NCI-H526 (cell line): ENCODE measurements around the gene KDM4E.
"Not testable (repeated sequence)": the region's sequence is repeated elsewhere in the genome, so short reads cannot be mapped to it uniquely, and the experiment has no call there.

Experiments used
- DNase-seq, 2 experiments: peaks; one replicate each; lab custom pipeline; 2025; lab: John Stamatoyannopoulos, UW

Gene KDM4E

GRCh38 chr11:95024958-95025357 lies at the start of gene KDM4E:
TSS of gene KDM4E (plus strand) at chr11:95025258. CDS start at chr11:95025558, 300 bp downstream.
- DNase-seq: no peak

GRCh38 chr11:94975599-94975998 lies 49.5 kb upstream of the KDM4E start:
- no peak for DNase-seq

GRCh38 chr11:94987378-94987777 lies 37.7 kb upstream of the KDM4E start:
- DNase-seq: no peak

GRCh38 chr11:94988748-94989147 lies 36.3 kb upstream of the KDM4E start:
- no peak for DNase-seq

GRCh38 chr11:94993400-94993943 lies 31.6 kb upstream of the KDM4E start:
- no peak for DNase-seq

- DNase-seq: peak in 1 of 2 experiments; percentile 11
Observed at GRCh38 chr11:94997437-94997836, 27.6 kb upstream of the KDM4E start.

GRCh38 chr11:94998285-94998684 lies 26.8 kb upstream of the KDM4E start:
- no peak for DNase-seq

GRCh38 chr11:95003716-95004115 lies 21.3 kb upstream of the KDM4E start:
- DNase-seq: no peak

- DNase-seq: no peak
Observed at GRCh38 chr11:95005642-95006041, 19.4 kb upstream of the KDM4E start.

GRCh38 chr11:95011376-95011775 lies 13.7 kb upstream of the KDM4E start:
- no peak for DNase-seq

- no peak for DNase-seq
Observed at GRCh38 chr11:95014184-95014821, 10.8 kb upstream of the KDM4E start.

GRCh38 chr11:95016139-95016538 lies 8.9 kb upstream of the KDM4E start:
- no peak for DNase-seq

- not testable (repeated sequence) for DNase-seq
Observed at GRCh38 chr11:95021468-95021867, 3.6 kb upstream of the KDM4E start.

GRCh38 chr11:95025594-95025993 lies 536 bp downstream of the KDM4E start:
- DNase-seq: not testable (repeated sequence)

- no peak for DNase-seq
Observed at GRCh38 chr11:95028357-95028756, 3.3 kb downstream of the KDM4E start.

- no peak for DNase-seq
Observed at GRCh38 chr11:95033051-95033450, 8.0 kb downstream of the KDM4E start.

GRCh38 chr11:95035316-95035715 lies 10.3 kb downstream of the KDM4E start:
- no peak for DNase-seq

- not testable (repeated sequence) for DNase-seq
Observed at GRCh38 chr11:95037356-95038035, 12.4 kb downstream of the KDM4E start.

GRCh38 chr11:95042239-95042638 lies 17.2 kb downstream of the KDM4E start:
- no peak for DNase-seq

GRCh38 chr11:95042906-95043305 lies 17.8 kb downstream of the KDM4E start:
- no peak for DNase-seq

GRCh38 chr11:95044010-95044409 lies 19.0 kb downstream of the KDM4E start:
- DNase-seq: no peak

GRCh38 chr11:95045812-95046211 lies 20.8 kb downstream of the KDM4E start:
- DNase-seq: no peak

GRCh38 chr11:95049122-95049521 lies 24.1 kb downstream of the KDM4E start, which contains the start of gene KDM4F:
TSS of gene KDM4F (plus strand) at chr11:95049422.
- not testable (repeated sequence) for DNase-seq
